Suprapubic skin (tissue), 4 donors: ENCODE measurements around the gene NCDN. TPM values are rescaled to one million over a fixed set of nuclear protein-coding genes. Genes with fewer than 3 reads are reported as not detected.

Experiments used
- DNase-seq, 2 donors: peaks; one replicate each; pipeline ENCODE4 v3.0.0-alpha.2; 2019; ENCODE audit warnings: low spot score in 2 of 2
- H3K27ac ChIP-seq: fragments of 200-600 bp; sonication (generic); one replicate; pipeline ENCODE4 v1.5.1; 2019
- H3K27me3 ChIP-seq: fragments of 200-600 bp; sonication (generic); one replicate; pipeline ENCODE4 v1.5.1; 2019
- H3K36me3 ChIP-seq: fragments of 200-600 bp; sonication (generic); one replicate; pipeline ENCODE4 v1.5.1; 2019
- H3K4me1 ChIP-seq: fragments of 200-600 bp; sonication (generic); one replicate; pipeline ENCODE4 v1.5.1; 2019
- H3K4me3 ChIP-seq: fragments of 200-600 bp; sonication (generic); one replicate; pipeline ENCODE4 v1.5.1; 2019; ENCODE audit warnings: mild to moderate bottlenecking
- H3K9me3 ChIP-seq: fragments of 200-600 bp; sonication (generic); one replicate; pipeline ENCODE4 v1.5.1; 2019
- EP300 ChIP-seq: sonication (generic); formaldehyde crosslinking; IDR thresholded peaks from one replicate; pipeline ENCODE4 v1.6.1; 2017; ENCODE audit warnings: antibody characterized with exemption
- POLR2A ChIP-seq, 2 donors: fragments of 450-650 bp; IDR thresholded peaks; one replicate each; pipeline ENCODE4 v1.6.1; 2017; ENCODE audit warnings: antibody characterized with exemption in 2 of 2, mild to moderate bottlenecking in 2 of 2, moderate library complexity in 2 of 2
- POLR2AphosphoS5 ChIP-seq, 3 donors: sonication (generic); formaldehyde crosslinking; IDR thresholded peaks; one replicate each; pipeline ENCODE4 v1.6.1; 2017; ENCODE audit warnings: antibody characterized with exemption in 3 of 3
- WGBS: methylation state at CpG from one replicate; pipeline ENCODE4 v1.1.5; 2018; 5-methylcytosine and 5-hydroxymethylcytosine counted together
- total RNA-seq, 4 donors: library from RNA; depleted of rRNA; stranded (reverse); fragments of >200 nt; gene quantifications; one replicate each; pipeline ENCODE4 v1.1.0, GENCODE V29; 2016
- TF ChIP-seq, protein P1 (sequence below), 2 donors: fragments of 200-600 bp in 1 of 2; fragments of 450-650 bp in 1 of 2; sonication (generic) in 1 of 2; IDR thresholded peaks; one replicate each; pipeline ENCODE4 v1.5.1; 2016 to 2019; ENCODE audit warnings: antibody characterized with exemption in 2 of 2, mild to moderate bottlenecking in 1 of 2, moderate library complexity in 1 of 2

Gene NCDN
- total RNA-seq, 4 donors from 2014 or later, result 14.1 to 26.2 (median 24.1) TPM

DNA sequence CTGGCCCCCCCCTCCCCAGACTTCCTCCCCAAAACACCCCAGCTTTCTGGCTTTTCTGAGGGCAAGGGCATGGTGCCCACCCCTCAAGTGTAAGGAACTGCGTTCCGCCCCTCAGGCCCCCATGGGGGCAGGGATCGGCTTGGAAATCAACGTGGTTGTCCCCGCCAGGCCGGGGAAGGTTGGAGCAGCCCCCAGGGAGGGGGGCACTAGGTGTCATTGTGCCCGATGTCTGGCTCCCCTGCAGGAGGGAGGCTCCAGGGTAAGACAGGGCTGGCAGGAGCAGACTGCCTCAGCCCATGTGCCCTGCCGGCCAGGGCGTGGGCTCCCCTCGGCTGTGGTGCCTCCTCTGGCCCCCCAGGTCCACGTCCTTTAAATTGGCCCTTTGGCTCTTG is 8.1 kb downstream of the NCDN start:
- TF ChIP-seq POLR2A (IDR thresholded peaks at IDR 0.05) (no peak), EP300 (no peak), POLR2AphosphoS5 (IDR thresholded peaks at IDR 0.05) (no peak)
- TF ChIP-seq, protein P1, sequence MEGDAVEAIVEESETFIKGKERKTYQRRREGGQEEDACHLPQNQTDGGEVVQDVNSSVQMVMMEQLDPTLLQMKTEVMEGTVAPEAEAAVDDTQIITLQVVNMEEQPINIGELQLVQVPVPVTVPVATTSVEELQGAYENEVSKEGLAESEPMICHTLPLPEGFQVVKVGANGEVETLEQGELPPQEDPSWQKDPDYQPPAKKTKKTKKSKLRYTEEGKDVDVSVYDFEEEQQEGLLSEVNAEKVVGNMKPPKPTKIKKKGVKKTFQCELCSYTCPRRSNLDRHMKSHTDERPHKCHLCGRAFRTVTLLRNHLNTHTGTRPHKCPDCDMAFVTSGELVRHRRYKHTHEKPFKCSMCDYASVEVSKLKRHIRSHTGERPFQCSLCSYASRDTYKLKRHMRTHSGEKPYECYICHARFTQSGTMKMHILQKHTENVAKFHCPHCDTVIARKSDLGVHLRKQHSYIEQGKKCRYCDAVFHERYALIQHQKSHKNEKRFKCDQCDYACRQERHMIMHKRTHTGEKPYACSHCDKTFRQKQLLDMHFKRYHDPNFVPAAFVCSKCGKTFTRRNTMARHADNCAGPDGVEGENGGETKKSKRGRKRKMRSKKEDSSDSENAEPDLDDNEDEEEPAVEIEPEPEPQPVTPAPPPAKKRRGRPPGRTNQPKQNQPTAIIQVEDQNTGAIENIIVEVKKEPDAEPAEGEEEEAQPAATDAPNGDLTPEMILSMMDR (IDR thresholded peaks at IDR 0.05), result no peak
- H3K4me3 ChIP-seq, result no peak overlapping the region
- peak; percentile 26 to 60 for DNase-seq
- H3K4me1 ChIP-seq, result peaks cover 22% of the 10 kb centered on the region
- H3K9me3 ChIP-seq, result no peaks in the 10 kb centered on the region
- no peak overlapping the region for H3K27ac ChIP-seq
- H3K27me3 ChIP-seq, result no peaks in the 10 kb centered on the region
- 84% methylated on average over 6 of the region's 11 CpGs for WGBS
- H3K36me3 ChIP-seq, result peaks cover 28% of the 10 kb centered on the region

DNA sequence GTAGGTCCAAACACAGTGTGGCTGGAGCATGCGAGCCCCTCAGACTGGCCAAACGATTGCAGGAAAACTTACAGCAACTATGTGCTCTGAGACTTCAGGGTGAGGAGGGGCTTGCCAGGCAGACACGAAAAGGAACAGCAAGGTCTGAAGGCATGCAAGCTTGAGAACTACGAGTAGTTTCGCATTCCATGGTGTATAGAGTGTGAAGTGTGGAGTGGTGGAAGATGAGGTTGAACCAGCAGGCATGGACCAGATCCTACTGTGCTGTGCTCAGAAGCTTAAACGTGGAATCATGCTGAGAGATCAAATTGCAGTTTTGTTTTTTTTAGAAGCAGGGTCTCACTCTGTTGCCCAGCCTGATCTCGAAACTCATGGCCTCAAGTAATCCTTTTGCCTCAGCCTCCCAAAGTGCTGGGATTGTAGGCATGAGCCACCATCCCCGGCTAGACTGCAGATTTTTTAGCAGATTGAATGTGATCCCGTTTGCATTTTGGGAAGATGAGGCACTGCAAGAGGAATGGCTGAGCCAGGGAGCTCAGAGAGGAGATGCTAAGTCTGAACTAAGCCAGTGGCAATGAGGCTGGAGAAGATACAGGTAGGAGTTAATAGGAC is 10.5 kb downstream of the NCDN start:
- Histone ChIP-seq H3K4me1 (peaks cover 21% of the 10 kb centered on the region), H3K27me3 (no peaks in the 10 kb centered on the region), H3K9me3 (no peaks in the 10 kb centered on the region), H3K4me3 (no peak overlapping the region), H3K36me3 (peaks cover 16% of the 10 kb centered on the region), H3K27ac (no peak overlapping the region)
- DNase-seq, result no peak
- WGBS, result 85% methylated on average over 9 of the region's 9 CpGs
- TF ChIP-seq, protein P1 (IDR thresholded peaks at IDR 0.05), result no peak
- TF ChIP-seq POLR2AphosphoS5 (IDR thresholded peaks at IDR 0.05) (no peak), POLR2A (IDR thresholded peaks at IDR 0.05) (no peak), EP300 (no peak)

DNA sequence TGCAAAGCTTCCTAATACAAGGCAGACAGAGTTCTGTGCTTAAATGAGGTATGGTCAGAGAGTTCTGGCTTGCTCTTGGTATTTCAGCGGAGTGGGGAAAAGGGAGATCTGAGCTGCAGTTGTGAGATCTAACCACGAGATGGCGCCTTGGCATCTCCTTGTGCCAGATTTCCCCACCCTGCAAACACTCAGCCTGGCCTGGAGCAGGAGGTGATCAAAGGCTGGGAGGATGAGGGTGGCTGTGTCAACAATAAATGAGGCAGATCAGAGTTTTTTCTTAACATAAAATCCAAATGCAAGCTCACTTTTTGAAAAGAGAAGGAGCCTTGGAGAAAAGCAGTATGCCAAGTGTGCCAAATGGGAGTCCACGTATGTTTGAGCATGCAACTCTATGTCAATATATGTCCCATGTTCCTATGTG is 11.4 kb downstream of the NCDN start:
- Histone ChIP-seq H3K27me3 (peaks cover 4% of the 10 kb centered on the region), H3K4me1 (peaks cover 27% of the 10 kb centered on the region), H3K4me3 (no peak overlapping the region), H3K9me3 (no peaks in the 10 kb centered on the region), H3K27ac (no peak overlapping the region), H3K36me3 (peaks cover 6% of the 10 kb centered on the region)
- WGBS, result 16% methylated on average over 4 of the region's 4 CpGs
- TF ChIP-seq, protein P1 (IDR thresholded peaks at IDR 0.05), result peak; percentile 77 to 85
- no peak for TF ChIP-seq EP300
- no peak for TF ChIP-seq POLR2A (IDR thresholded peaks at IDR 0.05)
- no peak for TF ChIP-seq POLR2AphosphoS5 (IDR thresholded peaks at IDR 0.05)
- DNase-seq, result peak in 1 of 2 donors; percentile 80

DNA sequence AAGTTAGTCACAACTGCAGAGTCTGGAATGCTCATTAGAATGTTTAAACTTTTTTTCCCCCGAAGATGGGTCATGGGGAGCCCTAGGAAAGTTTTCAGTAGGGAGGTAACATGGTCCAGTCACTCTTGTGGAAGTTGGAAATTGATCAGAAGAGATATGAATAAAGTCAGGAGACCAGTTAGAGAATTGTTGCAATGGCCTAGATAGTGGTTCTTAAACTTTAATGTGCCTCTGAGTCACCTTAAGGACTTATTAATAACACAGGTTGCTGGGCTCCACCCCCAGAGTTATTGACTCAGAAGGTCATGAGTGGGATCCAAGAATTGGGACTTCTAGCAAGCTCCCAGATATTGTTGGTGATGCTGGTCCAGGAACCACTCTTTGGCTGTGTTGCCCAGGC is 12.3 kb downstream of the NCDN start:
- H3K27ac ChIP-seq, result no peak overlapping the region
- H3K4me1 ChIP-seq, result peaks cover 31% of the 10 kb centered on the region
- TF ChIP-seq POLR2A (IDR thresholded peaks at IDR 0.05) (no peak), EP300 (no peak), POLR2AphosphoS5 (IDR thresholded peaks at IDR 0.05) (no peak)
- TF ChIP-seq, protein P1 (IDR thresholded peaks at IDR 0.05), result no peak
- no peak for DNase-seq
- H3K9me3 ChIP-seq, result no peaks in the 10 kb centered on the region
- no peak overlapping the region for H3K4me3 ChIP-seq
- peaks cover 7% of the 10 kb centered on the region for H3K27me3 ChIP-seq
- 78% methylated on average over 1 of the region's 1 CpG for WGBS
- H3K36me3 ChIP-seq, result peaks cover 5% of the 10 kb centered on the region

DNA sequence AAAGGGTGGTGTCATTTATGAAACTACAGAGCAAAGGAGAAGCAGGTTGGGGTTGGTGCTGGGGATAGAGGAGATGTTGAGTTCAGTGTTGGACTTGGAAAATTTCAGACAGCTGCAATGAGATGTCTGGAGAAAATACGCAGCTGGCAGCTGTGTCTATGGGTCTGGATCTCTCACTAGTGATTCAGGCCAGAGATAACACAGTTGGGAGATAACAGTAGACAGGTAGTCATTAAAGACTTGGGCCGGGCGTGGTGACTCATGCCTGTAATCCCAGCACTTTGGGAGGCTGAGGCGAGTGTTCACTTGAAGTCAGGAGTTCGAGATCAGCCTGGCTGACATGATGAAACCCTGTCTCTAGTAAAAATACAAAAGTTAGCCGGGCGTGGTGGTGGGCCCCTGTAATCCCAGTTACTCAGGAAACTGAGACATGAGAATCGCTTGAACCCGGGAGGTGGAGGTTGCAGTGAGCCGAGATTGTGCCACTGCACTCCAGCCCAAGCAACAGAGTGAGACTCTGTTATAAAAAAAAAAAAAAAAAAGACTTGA is 13.1 kb downstream of the NCDN start:
- Histone ChIP-seq H3K9me3 (no peaks in the 10 kb centered on the region), H3K27ac (no peak overlapping the region), H3K27me3 (peaks cover 7% of the 10 kb centered on the region), H3K36me3 (no peaks in the 10 kb centered on the region), H3K4me3 (no peak overlapping the region), H3K4me1 (peaks cover 39% of the 10 kb centered on the region)
- TF ChIP-seq EP300 (no peak), POLR2A (IDR thresholded peaks at IDR 0.05) (no peak), POLR2AphosphoS5 (IDR thresholded peaks at IDR 0.05) (no peak)
- TF ChIP-seq, protein P1 (IDR thresholded peaks at IDR 0.05), result no peak
- WGBS, result 82% methylated on average over 10 of the region's 10 CpGs
- DNase-seq, result no peak
